ENCODE results near the gene SLC34A3.

The SLC34A3 gene

DNA sequence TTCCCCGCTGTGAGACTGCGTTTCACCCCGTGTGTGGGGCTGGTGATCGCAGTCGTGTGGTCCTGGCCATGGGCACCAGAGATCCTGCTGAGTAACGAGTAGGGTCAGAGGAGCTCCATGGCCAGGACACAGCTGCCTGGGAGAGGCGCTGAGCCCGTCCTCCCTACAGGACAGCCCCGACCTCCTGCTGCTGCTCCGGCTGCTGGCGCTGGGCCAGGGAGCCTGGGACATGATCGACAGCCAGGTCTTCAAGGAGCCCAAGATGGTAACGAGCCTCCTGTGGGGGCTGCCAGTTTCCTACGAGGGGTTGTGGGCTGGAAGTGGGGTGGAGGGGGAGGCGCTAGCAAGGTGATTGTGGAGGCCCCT is 35.4 kb downstream of the SLC34A3 start:
- DNase-seq (ENCODE audit: low read depth, low spot score): no peak
- in situ Hi-C loops (cut with HindIII; ENCODE audit: low sequenced_read_pairs): no loop called here
- no peak overlapping the region for H3K4me3 ChIP-seq (ENCODE audit: low read depth, low read length)
- TF ChIP-seq, protein P1, sequence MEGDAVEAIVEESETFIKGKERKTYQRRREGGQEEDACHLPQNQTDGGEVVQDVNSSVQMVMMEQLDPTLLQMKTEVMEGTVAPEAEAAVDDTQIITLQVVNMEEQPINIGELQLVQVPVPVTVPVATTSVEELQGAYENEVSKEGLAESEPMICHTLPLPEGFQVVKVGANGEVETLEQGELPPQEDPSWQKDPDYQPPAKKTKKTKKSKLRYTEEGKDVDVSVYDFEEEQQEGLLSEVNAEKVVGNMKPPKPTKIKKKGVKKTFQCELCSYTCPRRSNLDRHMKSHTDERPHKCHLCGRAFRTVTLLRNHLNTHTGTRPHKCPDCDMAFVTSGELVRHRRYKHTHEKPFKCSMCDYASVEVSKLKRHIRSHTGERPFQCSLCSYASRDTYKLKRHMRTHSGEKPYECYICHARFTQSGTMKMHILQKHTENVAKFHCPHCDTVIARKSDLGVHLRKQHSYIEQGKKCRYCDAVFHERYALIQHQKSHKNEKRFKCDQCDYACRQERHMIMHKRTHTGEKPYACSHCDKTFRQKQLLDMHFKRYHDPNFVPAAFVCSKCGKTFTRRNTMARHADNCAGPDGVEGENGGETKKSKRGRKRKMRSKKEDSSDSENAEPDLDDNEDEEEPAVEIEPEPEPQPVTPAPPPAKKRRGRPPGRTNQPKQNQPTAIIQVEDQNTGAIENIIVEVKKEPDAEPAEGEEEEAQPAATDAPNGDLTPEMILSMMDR (IDR thresholded peaks at IDR 0.05; ENCODE audit: low read depth, low read length): no peak

DNA sequence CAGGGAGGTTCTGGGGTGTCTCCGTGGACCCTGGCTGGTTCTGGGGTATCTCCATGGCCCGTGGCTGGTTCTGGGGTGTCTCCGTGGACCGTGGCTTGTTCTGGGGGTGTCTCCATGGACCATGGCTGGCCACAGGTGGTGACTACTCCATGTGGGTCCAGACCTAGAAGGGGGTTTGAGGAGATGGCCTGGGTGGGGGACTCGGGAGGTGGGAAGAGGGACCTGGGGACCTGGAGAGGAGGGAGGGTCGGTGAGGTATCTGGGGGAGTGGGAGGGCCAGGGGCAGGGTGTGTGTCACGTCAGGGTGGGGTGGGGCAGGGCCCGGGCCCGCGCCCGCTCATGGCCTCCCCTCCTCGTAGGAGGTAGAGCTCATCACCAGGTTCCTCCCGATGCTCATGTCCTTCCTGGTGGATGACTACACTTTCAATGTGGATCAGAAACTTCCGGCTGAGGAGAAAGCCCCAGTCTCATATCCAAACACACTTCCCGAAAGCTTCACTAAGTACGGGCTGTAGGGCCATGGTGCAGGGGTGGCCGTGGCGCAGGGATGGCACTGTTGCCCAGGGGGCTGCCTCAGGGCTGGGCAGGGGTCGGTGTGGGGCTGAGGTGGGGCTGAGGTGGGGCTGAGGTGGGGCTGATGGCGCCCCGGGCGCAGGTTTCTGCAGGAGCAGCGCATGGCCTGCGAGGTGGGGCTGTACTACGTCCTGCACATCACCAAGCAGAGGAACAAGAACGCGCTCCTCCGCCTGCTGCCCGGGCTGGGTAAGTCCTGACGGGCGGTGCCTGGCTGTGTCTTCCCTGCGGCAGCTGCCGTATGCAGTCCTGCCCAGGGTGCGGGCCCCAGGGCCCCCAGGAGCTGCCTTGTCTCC is 36.1 kb downstream of the SLC34A3 start:
- TF ChIP-seq, protein P1 (IDR thresholded peaks at IDR 0.05; ENCODE audit: low read depth, low read length): no peak
- in situ Hi-C loops (cut with HindIII; ENCODE audit: low sequenced_read_pairs): no loop called here

DNA sequence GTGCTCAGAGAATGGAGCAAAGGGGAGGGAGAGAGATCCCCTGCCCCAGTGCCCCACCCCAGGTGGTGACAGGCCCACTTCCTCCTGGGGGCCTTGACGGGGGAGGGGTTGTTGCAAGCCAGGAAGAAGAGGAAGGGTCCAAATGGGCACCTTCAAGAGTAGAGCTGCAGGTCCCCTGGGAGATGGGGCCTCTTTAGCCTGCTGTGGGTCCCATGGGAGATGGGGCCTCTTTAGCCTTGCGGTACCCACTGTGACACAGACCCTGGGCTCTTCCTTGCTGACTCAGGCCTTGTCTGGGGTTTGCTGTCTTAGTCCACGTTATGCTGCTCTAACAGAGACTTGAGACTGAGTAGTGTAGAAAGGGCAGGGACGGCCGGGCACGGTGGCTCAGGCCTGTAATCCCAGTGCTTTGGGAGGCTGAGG is 37.2 kb downstream of the SLC34A3 start:
- no peak overlapping the region for H3K4me3 ChIP-seq (ENCODE audit: low read depth, low read length)
- no peak for DNase-seq (ENCODE audit: low read depth, low spot score)
- in situ Hi-C loops (cut with HindIII; ENCODE audit: low sequenced_read_pairs): no loop called here
- TF ChIP-seq, protein P1 (IDR thresholded peaks at IDR 0.05; ENCODE audit: low read depth, low read length): no peak

More for the DNA sequence above, 36.1 kb downstream of the SLC34A3 start:
- H3K4me3 ChIP-seq (ENCODE audit: low read depth, low read length): no peak overlapping the region
- DNase-seq (ENCODE audit: low read depth, low spot score): no peak

DNA sequence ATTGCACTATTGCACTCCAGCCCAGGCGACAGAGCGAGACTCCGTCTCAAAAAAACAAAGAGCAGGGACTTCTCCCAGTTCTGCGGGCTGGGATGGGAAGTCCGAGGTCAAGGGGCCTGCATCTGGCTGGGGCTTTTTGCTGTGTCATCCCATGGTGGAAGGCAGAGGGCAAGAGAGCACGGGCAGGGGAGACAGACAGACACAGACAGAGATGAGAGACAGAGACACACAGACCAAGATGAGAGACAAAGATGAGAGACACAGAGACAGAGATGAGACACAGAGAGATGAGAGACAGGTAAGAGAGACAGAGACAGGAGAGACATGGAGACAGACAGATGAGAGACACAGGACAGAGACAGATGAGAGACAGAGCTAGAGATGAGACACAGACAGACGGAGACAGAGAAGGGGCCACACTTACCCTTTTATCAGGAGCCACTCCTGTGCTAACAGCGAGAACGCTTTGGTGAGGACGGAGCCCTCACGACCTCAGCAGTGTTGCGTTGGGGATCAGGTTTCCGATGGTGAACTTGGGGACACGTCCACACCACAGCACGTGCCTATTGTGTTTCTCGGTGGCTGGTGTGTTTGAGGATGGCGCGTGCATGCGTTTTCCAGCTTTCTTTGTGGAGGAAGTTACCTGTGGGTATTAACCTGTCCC is 38.0 kb downstream of the SLC34A3 start:
- H3K4me3 ChIP-seq (ENCODE audit: low read depth, low read length): no peak overlapping the region
- in situ Hi-C loops (cut with HindIII; ENCODE audit: low sequenced_read_pairs): no loop called here
- DNase-seq (ENCODE audit: low read depth, low spot score): no peak
- TF ChIP-seq, protein P1 (IDR thresholded peaks at IDR 0.05; ENCODE audit: low read depth, low read length): no peak

DNA sequence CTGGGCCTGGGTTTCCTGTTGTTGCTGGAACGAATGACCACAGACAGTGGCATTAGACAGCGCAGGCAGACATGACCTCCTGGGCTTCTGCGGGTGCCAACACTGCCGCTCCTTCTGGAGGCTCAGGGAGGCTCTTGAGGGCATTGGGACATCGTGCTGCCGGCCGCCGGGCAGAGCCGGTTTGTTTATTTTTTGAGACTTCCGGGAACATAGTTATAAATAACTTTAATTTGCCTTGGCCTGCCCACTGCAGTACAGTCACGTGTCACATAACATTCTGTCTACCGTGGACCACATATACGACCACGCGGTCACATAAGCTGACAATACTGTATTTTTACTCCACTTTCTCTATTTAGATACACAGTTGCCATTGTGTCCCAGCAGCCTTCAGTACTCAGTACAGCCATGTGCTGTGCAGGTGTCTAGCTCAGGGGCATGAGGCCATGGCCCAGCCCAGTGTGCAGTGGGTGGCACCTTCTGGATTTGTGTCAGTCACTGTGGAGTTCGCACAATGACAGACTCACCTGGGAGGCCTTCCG is 38.6 kb downstream of the SLC34A3 start:
- TF ChIP-seq, protein P1 (IDR thresholded peaks at IDR 0.05; ENCODE audit: low read depth, low read length): no peak
- in situ Hi-C loops (cut with HindIII; ENCODE audit: low sequenced_read_pairs): no loop called here
- DNase-seq (ENCODE audit: low read depth, low spot score): no peak
- no peak overlapping the region for H3K4me3 ChIP-seq (ENCODE audit: low read depth, low read length)

DNA sequence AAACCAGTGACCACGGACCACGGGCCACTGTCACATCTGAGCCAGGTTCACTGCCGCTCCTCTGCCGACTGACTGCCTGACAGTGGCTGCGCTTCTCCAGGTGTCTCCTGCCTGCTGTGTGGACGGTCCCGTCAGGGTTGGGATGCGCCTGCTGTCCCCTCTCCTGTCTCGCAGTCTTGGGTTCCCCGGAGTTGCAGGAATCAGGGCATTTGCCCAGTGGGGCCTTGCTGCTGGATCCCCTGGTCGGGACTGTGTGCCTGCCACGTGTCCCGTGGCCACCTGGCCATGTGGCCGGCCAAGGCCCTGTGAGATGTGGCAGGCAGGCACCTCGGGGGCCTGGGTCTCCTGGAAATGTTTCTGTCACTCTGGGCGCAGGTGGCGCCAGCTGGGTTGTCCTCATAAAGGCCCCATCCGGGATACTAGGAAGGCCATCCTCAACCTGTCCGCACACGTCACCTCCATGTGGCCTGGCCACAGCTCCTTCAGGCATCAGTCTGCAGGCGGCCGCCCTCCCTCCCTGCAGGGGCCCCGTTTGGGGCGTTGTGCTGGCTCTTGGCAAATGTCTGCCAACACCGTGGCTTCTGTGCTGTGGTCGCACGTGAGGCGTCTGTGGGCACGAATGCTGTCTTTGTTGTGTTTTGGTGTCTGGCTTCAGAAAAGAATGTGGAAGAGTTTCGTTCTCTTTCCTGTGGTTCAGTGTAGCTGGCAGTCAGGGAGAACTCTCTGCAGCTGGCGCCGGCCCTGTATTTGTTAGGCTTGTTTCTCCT is 40.4 kb downstream of the SLC34A3 start:
- in situ Hi-C loops (cut with HindIII; ENCODE audit: low sequenced_read_pairs): no loop called here
- DNase-seq (ENCODE audit: low read depth, low spot score): no peak
- TF ChIP-seq, protein P1 (IDR thresholded peaks at IDR 0.05; ENCODE audit: low read depth, low read length): no peak
- no peak overlapping the region for H3K4me3 ChIP-seq (ENCODE audit: low read depth, low read length)
